CD4-positive, alpha-beta T cell treated with Interleukin-17A for 1 hour (primary cell): ENCODE data around the gene METTL1.
"Not testable (repeated sequence)": the region's sequence is repeated elsewhere in the genome, so short reads cannot be mapped to it uniquely, and the experiment has no call there.

Experiments used
- DNase-seq: peaks from one replicate; pipeline ENCODE4 v3.0.0-alpha.2; 2020

METTL1 gene

GRCh38 chr12:57721846-57722608, 49.9 kb downstream of the METTL1 start:
- not testable (repeated sequence) for DNase-seq

- no peak for DNase-seq
Measured at GRCh38 chr12:57720606-57721595, 51.0 kb downstream of the METTL1 start.

- no peak for DNase-seq
Measured at GRCh38 chr12:57719777-57720605, 51.9 kb downstream of the METTL1 start.

GRCh38 chr12:57718641-57719528, 53.0 kb downstream of the METTL1 start:
- no peak for DNase-seq
